ENCODE measurements around the gene PINK1.

DNA sequence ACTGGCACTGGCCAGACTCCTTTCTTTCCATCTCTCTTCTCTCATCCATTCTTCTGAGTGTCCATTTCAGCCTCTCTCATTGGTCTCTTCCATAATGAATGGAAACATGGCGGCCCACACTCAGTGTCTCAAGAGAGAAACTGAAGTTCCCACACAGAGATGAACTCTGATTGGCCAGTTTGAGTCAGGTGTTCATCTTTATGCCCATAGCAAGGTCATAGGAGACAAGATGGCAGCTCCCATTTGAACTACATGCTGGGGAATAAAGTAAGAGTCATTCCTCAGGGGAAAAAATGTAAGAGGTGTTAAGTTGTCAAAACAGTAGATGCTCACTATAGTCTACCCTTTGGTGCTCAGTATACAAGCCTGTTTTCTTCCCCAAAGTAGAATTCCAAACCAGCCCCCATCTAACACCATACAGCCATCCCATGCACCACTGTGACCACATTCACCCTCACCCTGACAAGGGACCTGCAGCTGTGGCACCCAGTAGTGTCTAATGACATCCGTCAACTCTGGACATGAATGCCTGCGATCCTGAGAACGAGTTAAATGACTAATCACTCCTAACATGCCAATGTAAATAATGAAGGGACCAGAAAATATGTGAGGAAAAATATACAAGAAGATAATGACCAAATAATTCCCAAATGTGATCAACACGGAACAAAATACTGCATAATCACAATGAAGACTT is 32.0 kb upstream of the PINK1 start:
- TF ChIP-seq, protein P1, sequence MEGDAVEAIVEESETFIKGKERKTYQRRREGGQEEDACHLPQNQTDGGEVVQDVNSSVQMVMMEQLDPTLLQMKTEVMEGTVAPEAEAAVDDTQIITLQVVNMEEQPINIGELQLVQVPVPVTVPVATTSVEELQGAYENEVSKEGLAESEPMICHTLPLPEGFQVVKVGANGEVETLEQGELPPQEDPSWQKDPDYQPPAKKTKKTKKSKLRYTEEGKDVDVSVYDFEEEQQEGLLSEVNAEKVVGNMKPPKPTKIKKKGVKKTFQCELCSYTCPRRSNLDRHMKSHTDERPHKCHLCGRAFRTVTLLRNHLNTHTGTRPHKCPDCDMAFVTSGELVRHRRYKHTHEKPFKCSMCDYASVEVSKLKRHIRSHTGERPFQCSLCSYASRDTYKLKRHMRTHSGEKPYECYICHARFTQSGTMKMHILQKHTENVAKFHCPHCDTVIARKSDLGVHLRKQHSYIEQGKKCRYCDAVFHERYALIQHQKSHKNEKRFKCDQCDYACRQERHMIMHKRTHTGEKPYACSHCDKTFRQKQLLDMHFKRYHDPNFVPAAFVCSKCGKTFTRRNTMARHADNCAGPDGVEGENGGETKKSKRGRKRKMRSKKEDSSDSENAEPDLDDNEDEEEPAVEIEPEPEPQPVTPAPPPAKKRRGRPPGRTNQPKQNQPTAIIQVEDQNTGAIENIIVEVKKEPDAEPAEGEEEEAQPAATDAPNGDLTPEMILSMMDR (IDR thresholded peaks at IDR 0.05): no peak
- no peak for TF ChIP-seq POLR2A (IDR thresholded peaks at IDR 0.05)

Measured in lower leg skin (tissue), 3 donors.